GM21447 (cell line): Measurements from ENCODE around the gene TENT4A.
"Not testable (repeated sequence)": the region's sequence is repeated elsewhere in the genome, so short reads cannot be mapped to it uniquely, and the experiment has no call there.

ENCODE experiments used
- ATAC-seq: cut with Tn5 transposase; IDR thresholded peaks from one replicate; pipeline ENCODE4 v1.9.1; 2021; ENCODE audit not compliant: unreplicated experiment

The TENT4A gene

GRCh38 chr5:6713274-6714225 lies at the start of gene TENT4A:
TENT4A (plus strand) TSS chr5:6713432; CDS start chr5:6713984, 552 bp downstream.
- no peak for ATAC-seq

- ATAC-seq: no peak
Measured at GRCh38 chr5:6666762-6667161, 46.5 kb upstream of the TENT4A start.

- ATAC-seq: no peak
Measured at GRCh38 chr5:6667648-6668047, 45.6 kb upstream of the TENT4A start.

- ATAC-seq: not testable (repeated sequence)
Measured at GRCh38 chr5:6668717-6669116, 44.5 kb upstream of the TENT4A start.

- no peak for ATAC-seq
Measured at GRCh38 chr5:6673031-6673430, 40.2 kb upstream of the TENT4A start.

GRCh38 chr5:6673963-6674362 lies 39.3 kb upstream of the TENT4A start:
- no peak for ATAC-seq

- ATAC-seq: no peak
Measured at GRCh38 chr5:6674421-6674820, 38.8 kb upstream of the TENT4A start.

- ATAC-seq: no peak
Measured at GRCh38 chr5:6674886-6675285, 38.3 kb upstream of the TENT4A start.

- no peak for ATAC-seq
Measured at GRCh38 chr5:6675784-6676491, 37.3 kb upstream of the TENT4A start.

GRCh38 chr5:6676702-6677101 lies 36.5 kb upstream of the TENT4A start:
- ATAC-seq: no peak

GRCh38 chr5:6678385-6678784 lies 34.8 kb upstream of the TENT4A start:
- ATAC-seq: no peak

- ATAC-seq: no peak
Measured at GRCh38 chr5:6680922-6681321, 32.3 kb upstream of the TENT4A start.

GRCh38 chr5:6681682-6682081 lies 31.6 kb upstream of the TENT4A start:
- ATAC-seq: no peak

GRCh38 chr5:6682239-6682638 lies 31.0 kb upstream of the TENT4A start:
- no peak for ATAC-seq

GRCh38 chr5:6683241-6683640 lies 30.0 kb upstream of the TENT4A start:
- ATAC-seq: no peak

- ATAC-seq: no peak
Measured at GRCh38 chr5:6684075-6684474, 29.2 kb upstream of the TENT4A start.

GRCh38 chr5:6686501-6686900 lies 26.7 kb upstream of the TENT4A start:
- no peak for ATAC-seq

- ATAC-seq: no peak
Measured at GRCh38 chr5:6686915-6687409, 26.3 kb upstream of the TENT4A start.

- ATAC-seq: no peak
Measured at GRCh38 chr5:6687505-6687904, 25.7 kb upstream of the TENT4A start.

- ATAC-seq: no peak
Measured at GRCh38 chr5:6692906-6693305, 20.3 kb upstream of the TENT4A start.

GRCh38 chr5:6698696-6699095 lies 14.5 kb upstream of the TENT4A start:
- no peak for ATAC-seq

- ATAC-seq: no peak
Measured at GRCh38 chr5:6699357-6699756, 13.9 kb upstream of the TENT4A start.
